ENCODE data around the gene R3HDM2. TPM values are rescaled to one million over a fixed set of nuclear protein-coding genes. Genes with fewer than 3 reads are reported as not detected.

The R3HDM2 gene
- total and polyA plus RNA-seq, 4 donors, result 7.4 to 28.9 (median 15.1) TPM

DNA sequence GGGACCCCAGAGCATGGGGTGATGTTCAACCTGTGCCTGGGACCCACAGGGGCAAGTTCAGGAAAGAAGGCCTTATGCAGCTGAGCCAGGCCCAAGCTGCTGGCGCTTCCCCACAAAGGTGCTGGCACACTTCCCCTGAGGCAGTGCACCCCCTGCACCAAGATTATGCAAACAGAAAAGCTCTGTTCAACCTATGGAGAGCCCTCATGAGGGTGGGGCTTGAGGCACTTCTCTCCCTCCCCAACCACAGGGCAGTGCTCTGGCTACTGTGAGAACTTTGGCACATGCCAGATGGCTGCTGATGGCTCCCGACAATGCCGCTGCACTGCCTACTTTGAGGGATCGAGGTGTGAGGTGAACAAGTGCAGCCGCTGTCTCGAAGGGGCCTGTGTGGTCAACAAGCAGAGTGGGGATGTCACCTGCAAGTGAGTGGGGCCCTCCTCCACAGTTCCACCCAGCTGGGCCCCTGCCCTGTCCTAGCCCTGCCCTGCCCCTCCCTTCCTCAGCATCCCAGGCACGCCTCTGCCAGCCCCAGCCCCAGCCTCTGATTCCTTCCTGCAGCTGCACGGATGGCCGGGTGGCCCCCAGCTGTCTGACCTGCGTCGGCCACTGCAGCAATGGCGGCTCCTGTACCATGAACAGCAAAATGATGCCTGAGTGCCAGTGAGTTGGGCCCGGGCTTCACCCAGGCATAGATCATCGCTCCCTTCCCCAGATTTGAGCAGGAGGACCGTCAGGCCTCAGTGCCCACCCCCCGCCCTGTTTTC lies 219.7 kb downstream of the R3HDM2 start:
- TF ChIP-seq YY1 (IDR thresholded peaks at IDR 0.05), result no peak
- no peak for TF ChIP-seq JUND (IDR thresholded peaks at IDR 0.05)
- Histone ChIP-seq H3K4me3 (ENCODE audit: low read depth in 1 of 3, low read length in 3 of 3) (no peak overlapping the region), H3K9ac (ENCODE audit: low read depth in 1 of 2, low read length in 2 of 2) (no peak overlapping the region), H3K9me3 (ENCODE audit: control insufficient read depth in 4 of 4, low read length in 3 of 4) (no peaks in the 10 kb centered on the region), H3K27me3 (ENCODE audit: control insufficient read depth in 4 of 4, insufficient read depth in 4 of 4, low read length in 3 of 4) (peaks cover 0 to 3% (median 0%) of the 10 kb centered on the region in 4 donors), H3K36me3 (ENCODE audit: control insufficient read depth in 4 of 4, insufficient read depth in 3 of 4, low read depth in 1 of 4, low read length in 3 of 4) (peaks cover 27 to 63% (median 29%) of the 10 kb centered on the region in 4 donors), H3K27ac (ENCODE audit: low read depth in 1 of 2, low read length in 2 of 2) (no peak overlapping the region), H3K4me1 (ENCODE audit: control insufficient read depth in 4 of 4, insufficient read depth in 4 of 4, low read length in 3 of 4) (peaks cover 0 to 10% (median 2%) of the 10 kb centered on the region in 4 donors)
- DNase-seq (ENCODE audit: low spot score), result no peak
- WGBS, result 89% methylated on average over 16 of the region's 16 CpGs

DNA sequence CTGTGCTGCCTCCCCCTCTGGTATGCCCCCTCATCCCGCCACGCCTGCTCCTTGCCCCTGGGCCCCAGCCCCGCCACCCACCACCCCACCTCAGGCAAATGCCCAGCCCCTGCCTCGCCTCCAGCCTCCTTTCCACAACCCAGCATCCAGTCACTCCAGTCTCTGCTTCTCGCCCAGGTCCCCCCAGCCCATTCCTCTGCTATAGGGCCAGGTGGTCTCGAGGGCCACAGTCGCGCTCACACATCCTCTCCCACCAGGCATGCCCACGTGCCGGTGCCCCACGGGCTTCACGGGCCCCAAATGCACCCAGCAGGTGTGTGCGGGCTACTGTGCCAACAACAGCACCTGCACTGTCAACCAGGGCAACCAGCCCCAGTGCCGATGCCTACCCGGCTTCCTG lies 220.4 kb downstream of the R3HDM2 start:
- 95% methylated on average over 15 of the region's 15 CpGs for WGBS
- Histone ChIP-seq H3K4me1 (ENCODE audit: control insufficient read depth in 4 of 4, insufficient read depth in 4 of 4, low read length in 3 of 4) (peaks cover 0 to 4% (median 0%) of the 10 kb centered on the region in 4 donors), H3K9ac (ENCODE audit: low read depth in 1 of 2, low read length in 2 of 2) (no peak overlapping the region), H3K9me3 (ENCODE audit: control insufficient read depth in 4 of 4, low read length in 3 of 4) (no peaks in the 10 kb centered on the region), H3K36me3 (ENCODE audit: control insufficient read depth in 4 of 4, insufficient read depth in 3 of 4, low read depth in 1 of 4, low read length in 3 of 4) (peaks cover 32 to 70% (median 34%) of the 10 kb centered on the region in 4 donors), H3K27ac (ENCODE audit: low read depth in 1 of 2, low read length in 2 of 2) (no peak overlapping the region), H3K27me3 (ENCODE audit: control insufficient read depth in 4 of 4, insufficient read depth in 4 of 4, low read length in 3 of 4) (no peaks in the 10 kb centered on the region), H3K4me3 (ENCODE audit: low read depth in 1 of 3, low read length in 3 of 3) (no peak overlapping the region)
- TF ChIP-seq, protein P1, sequence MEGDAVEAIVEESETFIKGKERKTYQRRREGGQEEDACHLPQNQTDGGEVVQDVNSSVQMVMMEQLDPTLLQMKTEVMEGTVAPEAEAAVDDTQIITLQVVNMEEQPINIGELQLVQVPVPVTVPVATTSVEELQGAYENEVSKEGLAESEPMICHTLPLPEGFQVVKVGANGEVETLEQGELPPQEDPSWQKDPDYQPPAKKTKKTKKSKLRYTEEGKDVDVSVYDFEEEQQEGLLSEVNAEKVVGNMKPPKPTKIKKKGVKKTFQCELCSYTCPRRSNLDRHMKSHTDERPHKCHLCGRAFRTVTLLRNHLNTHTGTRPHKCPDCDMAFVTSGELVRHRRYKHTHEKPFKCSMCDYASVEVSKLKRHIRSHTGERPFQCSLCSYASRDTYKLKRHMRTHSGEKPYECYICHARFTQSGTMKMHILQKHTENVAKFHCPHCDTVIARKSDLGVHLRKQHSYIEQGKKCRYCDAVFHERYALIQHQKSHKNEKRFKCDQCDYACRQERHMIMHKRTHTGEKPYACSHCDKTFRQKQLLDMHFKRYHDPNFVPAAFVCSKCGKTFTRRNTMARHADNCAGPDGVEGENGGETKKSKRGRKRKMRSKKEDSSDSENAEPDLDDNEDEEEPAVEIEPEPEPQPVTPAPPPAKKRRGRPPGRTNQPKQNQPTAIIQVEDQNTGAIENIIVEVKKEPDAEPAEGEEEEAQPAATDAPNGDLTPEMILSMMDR (IDR thresholded peaks at IDR 0.05; ENCODE audit: low read depth, low read length, missing input control), result no peak
- TF ChIP-seq SP1 (IDR thresholded peaks at IDR 0.05) (no peak), FOXA1 (IDR thresholded peaks at IDR 0.05) (no peak), RXRA (IDR thresholded peaks at IDR 0.05) (no peak), HNF4A (conservative IDR thresholded peaks at IDR 0.05) (no peak), FOXA2 (IDR thresholded peaks at IDR 0.05) (no peak), NR2F2 (IDR thresholded peaks at IDR 0.05) (no peak), GABPA (IDR thresholded peaks at IDR 0.05 in 1 of 2, conservative IDR thresholded peaks at IDR 0.05 in 1 of 2) (no peak), EGR1 (IDR thresholded peaks at IDR 0.05; ENCODE audit: low read depth in 2 of 2) (no peak), TAF1 (conservative IDR thresholded peaks at IDR 0.05) (no peak)
- TF ChIP-seq, protein P2, sequence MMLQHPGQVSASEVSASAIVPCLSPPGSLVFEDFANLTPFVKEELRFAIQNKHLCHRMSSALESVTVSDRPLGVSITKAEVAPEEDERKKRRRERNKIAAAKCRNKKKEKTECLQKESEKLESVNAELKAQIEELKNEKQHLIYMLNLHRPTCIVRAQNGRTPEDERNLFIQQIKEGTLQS (IDR thresholded peaks at IDR 0.05), result no peak
- DNase-seq (ENCODE audit: low spot score), result no peak

DNA sequence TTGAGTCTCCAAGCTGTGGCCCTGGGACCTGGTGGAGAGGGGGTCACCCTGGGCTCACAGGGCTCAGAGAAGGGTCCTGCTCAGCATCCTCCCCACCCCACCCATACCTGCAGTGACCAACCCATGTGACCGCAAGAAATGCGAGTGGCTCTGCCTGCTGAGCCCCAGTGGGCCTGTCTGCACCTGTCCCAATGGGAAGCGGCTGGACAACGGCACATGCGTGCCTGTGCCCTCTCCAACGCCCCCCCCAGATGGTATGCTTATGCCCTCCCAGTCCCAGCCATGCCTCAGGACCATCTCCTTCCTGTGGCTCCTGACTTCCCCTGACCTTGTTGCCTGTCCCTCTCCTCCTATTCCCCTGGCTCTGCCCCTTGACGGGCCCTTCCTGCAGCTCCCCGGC lies 220.9 kb downstream of the R3HDM2 start:
- TF ChIP-seq SP1 (IDR thresholded peaks at IDR 0.05) (no peak), FOXA2 (IDR thresholded peaks at IDR 0.05) (no peak), YY1 (IDR thresholded peaks at IDR 0.05) (no peak), JUND (IDR thresholded peaks at IDR 0.05) (no peak), RXRA (IDR thresholded peaks at IDR 0.05) (no peak), RAD21 (IDR thresholded peaks at IDR 0.05) (no peak)
- TF ChIP-seq, protein P3, sequence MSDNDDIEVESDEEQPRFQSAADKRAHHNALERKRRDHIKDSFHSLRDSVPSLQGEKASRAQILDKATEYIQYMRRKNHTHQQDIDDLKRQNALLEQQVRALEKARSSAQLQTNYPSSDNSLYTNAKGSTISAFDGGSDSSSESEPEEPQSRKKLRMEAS (IDR thresholded peaks at IDR 0.05), result no peak
- Histone ChIP-seq H3K36me3 (ENCODE audit: control insufficient read depth in 4 of 4, insufficient read depth in 3 of 4, low read depth in 1 of 4, low read length in 3 of 4) (peaks cover 35 to 75% (median 38%) of the 10 kb centered on the region in 4 donors), H3K4me3 (ENCODE audit: low read depth in 1 of 3, low read length in 3 of 3) (no peak overlapping the region), H3K27ac (ENCODE audit: low read depth in 1 of 2, low read length in 2 of 2) (no peak overlapping the region), H3K27me3 (ENCODE audit: control insufficient read depth in 4 of 4, insufficient read depth in 4 of 4, low read length in 3 of 4) (no peaks in the 10 kb centered on the region), H3K4me1 (ENCODE audit: control insufficient read depth in 4 of 4, insufficient read depth in 4 of 4, low read length in 3 of 4) (no peaks in the 10 kb centered on the region), H3K9me3 (ENCODE audit: control insufficient read depth in 4 of 4, low read length in 3 of 4) (no peaks in the 10 kb centered on the region), H3K9ac (ENCODE audit: low read depth in 1 of 2, low read length in 2 of 2) (no peak overlapping the region)
- DNase-seq (ENCODE audit: low spot score), result no peak
- WGBS, result 90% methylated on average over 8 of the region's 8 CpGs

Measured in liver (tissue), 9 donors.